GM10266 (cell line): ENCODE data around the gene PLK1.
A peak's percentile ranks its signal among the peaks of the same experiment; 100 is the strongest.

Experiments used
- DNase-seq: peaks from one replicate; pipeline ENCODE4 v3.0.0; 2012; ENCODE audit errors: extremely low spot score
- CTCF ChIP-seq: IDR thresholded peaks from 2 replicates; pipeline ENCODE4 v1.5.1; 2012; ENCODE audit warnings: mild to moderate bottlenecking, low read depth; ENCODE audit not compliant: control insufficient read depth, insufficient read depth; ENCODE audit errors: missing control alignments

PLK1 gene

GRCh38 chr16:23668873-23669272, 9.8 kb upstream of the PLK1 start:
- no peak for TF ChIP-seq CTCF

GRCh38 chr16:23670137-23670776, 8.4 kb upstream of the PLK1 start:
- no peak for TF ChIP-seq CTCF
- peak; percentile 72 for DNase-seq

More at GRCh38 chr16:23668873-23669272, 9.8 kb upstream of the PLK1 start:
- no peak for DNase-seq

GRCh38 chr16:23673971-23674614, 4.6 kb upstream of the PLK1 start:
- TF ChIP-seq CTCF = no peak
- no peak for DNase-seq

- TF ChIP-seq CTCF = no peak
Observed at GRCh38 chr16:23676924-23677480, 1.7 kb upstream of the PLK1 start.

GRCh38 chr16:23679274-23679985, 741 bp downstream of the PLK1 start:
- TF ChIP-seq CTCF = no peak
- DNase-seq = no peak

More at GRCh38 chr16:23676924-23677480, 1.7 kb upstream of the PLK1 start:
- no peak for DNase-seq

- no peak for TF ChIP-seq CTCF
- no peak for DNase-seq
Observed at GRCh38 chr16:23679986-23680336, 1.3 kb downstream of the PLK1 start.
